ENCODE measurements around the gene IER3IP1.

GRCh38 chr18:47187721-47188120 lies 11.6 kb upstream of the IER3IP1 start:
- no peak for TF ChIP-seq CTCF (IDR thresholded peaks at IDR 0.05 in 8 of 11, conservative IDR thresholded peaks at IDR 0.05 in 3 of 11)
- TF ChIP-seq POLR2A (IDR thresholded peaks at IDR 0.05) = no peak
- TF ChIP-seq POLR2AphosphoS5 (IDR thresholded peaks at IDR 0.05) = no peak

All from spleen (tissue), 7 donors.